Left ventricle myocardium inferior (tissue), 1 donor: ENCODE data around the gene HAAO. TPM values are rescaled to one million over a fixed set of nuclear protein-coding genes. Genes with fewer than 3 reads are reported as not detected.

Experiments used
- DNase-seq: peaks from one replicate; pipeline ENCODE4 v3.0.0-alpha.2; 2020
- H3K27ac ChIP-seq: fragments of 200-600 bp; replicated peaks from 2 replicates; pipeline ENCODE4 v1.8.0; 2021
- H3K27me3 ChIP-seq: fragments of 200-600 bp; 2 replicates; pipeline ENCODE4 v1.8.0; 2021; ENCODE audit warnings: low read depth
- H3K36me3 ChIP-seq: fragments of 200-600 bp; 2 replicates; pipeline ENCODE4 v1.8.0; 2021
- H3K4me1 ChIP-seq: fragments of 200-600 bp; 2 replicates; pipeline ENCODE4 v1.8.0; 2021
- H3K4me3 ChIP-seq: fragments of 200-600 bp; 2 replicates; pipeline ENCODE4 v1.8.0; 2021; ENCODE audit warnings: mild to moderate bottlenecking, moderate library complexity
- H3K9me3 ChIP-seq: fragments of 200-600 bp; replicated peaks from 2 replicates; pipeline ENCODE4 v1.8.0; 2021
- CTCF ChIP-seq: fragments of 200-600 bp; IDR thresholded peaks from 2 replicates; pipeline ENCODE4 v1.8.0; 2021; ENCODE audit warnings: antibody characterized with exemption, mild to moderate bottlenecking, borderline replicate concordance
- intact Hi-C: fragments of 100-400 bp; cut with micrococcal nuclease; formaldehyde crosslinking; loops from one replicate; pipeline ENCODE4 v1.11.0; 2022
- total RNA-seq: library from RNA; stranded (reverse); fragmentation: NEBNext Ultra II Directional; extraction: Animal tissue kit (Norgen Biotek cat#: 25700); gene quantifications from one replicate; pipeline ENCODE4 v1.2.1, GENCODE V29; 2021
- donor health status: DM: no; HTN: yes; CAD: no; lungs with severe emphysema.

HAAO gene
- total RNA-seq, 1 donor from 2014 or later: 2.3 TPM

GRCh38 chr2:42758751-42759150 is 33.6 kb downstream of the HAAO start:
- Histone ChIP-seq H3K9me3 (no peaks in the 10 kb centered on the region), H3K27me3 (no peaks in the 10 kb centered on the region), H3K4me3 (no peak overlapping the region), H3K27ac (no peak overlapping the region), H3K4me1 (peaks cover 19% of the 10 kb centered on the region), H3K36me3 (no peaks in the 10 kb centered on the region)
- TF ChIP-seq CTCF: no peak
- DNase-seq: no peak
- intact Hi-C loops: no loop called here

- H3K27me3 ChIP-seq: no peaks in the 10 kb centered on the region
- intact Hi-C loops: no loop called here
- no peak for DNase-seq
These were observed 34.2 kb downstream of the HAAO start for GRCh38 chr2:42757981-42758740.

GRCh38 chr2:42756966-42757513 is 35.3 kb downstream of the HAAO start:
- no peaks in the 10 kb centered on the region for H3K27me3 ChIP-seq
- H3K9me3 ChIP-seq: no peaks in the 10 kb centered on the region
- DNase-seq: no peak
- intact Hi-C loops: no loop called here
- H3K4me1 ChIP-seq: peaks cover 28% of the 10 kb centered on the region
- TF ChIP-seq CTCF: no peak
- peaks cover 5% of the 10 kb centered on the region for H3K36me3 ChIP-seq
- H3K27ac ChIP-seq: no peak overlapping the region
- H3K4me3 ChIP-seq: no peak overlapping the region

More at GRCh38 chr2:42757981-42758740, 34.2 kb downstream of the HAAO start:
- no peak for TF ChIP-seq CTCF
- peaks cover 5% of the 10 kb centered on the region for H3K36me3 ChIP-seq
- H3K27ac ChIP-seq: no peak overlapping the region
- H3K4me1 ChIP-seq: peaks cover 25% of the 10 kb centered on the region
- no peaks in the 10 kb centered on the region for H3K9me3 ChIP-seq
- no peak overlapping the region for H3K4me3 ChIP-seq

GRCh38 chr2:42756150-42756775 is 36.1 kb downstream of the HAAO start:
- no peak overlapping the region for H3K27ac ChIP-seq
- intact Hi-C loops: no loop called here

More at GRCh38 chr2:42756150-42756775, 36.1 kb downstream of the HAAO start:
- H3K4me1 ChIP-seq: peaks cover 28% of the 10 kb centered on the region
- no peak overlapping the region for H3K4me3 ChIP-seq
- H3K36me3 ChIP-seq: peaks cover 5% of the 10 kb centered on the region
- no peaks in the 10 kb centered on the region for H3K9me3 ChIP-seq
- TF ChIP-seq CTCF: no peak
- no peaks in the 10 kb centered on the region for H3K27me3 ChIP-seq
- no peak for DNase-seq
